Measurements from ENCODE around the gene NOTO.

- TF ChIP-seq CTCF (IDR thresholded peaks at IDR 0.05) (no peak), POLR2A (IDR thresholded peaks at IDR 0.05) (no peak)
These were observed 24.7 kb downstream of the NOTO start for GRCh38 chr2:73227086-73227485.

Data from esophagus squamous epithelium (tissue), 4 donors.